G401.6 (cell line): ENCODE measurements around the gene CPT1A.

ENCODE experiments used
- FAIRE-seq: peaks from 2 replicates; lab custom pipeline; 2012; peaks lifted over from hg19 to GRCh38; lab: Jason Lieb, UNC

CPT1A gene

DNA sequence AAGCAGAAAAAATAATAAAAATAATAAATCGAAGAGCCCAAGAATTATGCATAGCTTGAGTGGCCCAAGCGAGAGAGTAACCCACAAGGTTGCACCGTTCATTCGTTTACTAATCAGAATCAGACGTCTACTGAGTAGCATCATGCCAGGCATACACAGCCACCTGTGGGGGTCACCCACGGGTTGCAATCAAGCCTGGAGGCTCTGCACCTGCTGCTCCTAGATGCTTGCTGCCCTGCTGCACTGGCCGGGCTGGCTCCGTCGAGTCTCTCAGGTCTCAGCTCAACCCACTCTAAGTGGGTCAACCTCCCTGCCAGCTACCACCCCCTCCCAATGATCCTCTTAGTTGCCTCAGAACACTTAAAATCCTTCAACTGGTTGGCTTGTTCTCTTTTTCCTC is 88.4 kb downstream of the CPT1A start:
- FAIRE-seq = no peak

DNA sequence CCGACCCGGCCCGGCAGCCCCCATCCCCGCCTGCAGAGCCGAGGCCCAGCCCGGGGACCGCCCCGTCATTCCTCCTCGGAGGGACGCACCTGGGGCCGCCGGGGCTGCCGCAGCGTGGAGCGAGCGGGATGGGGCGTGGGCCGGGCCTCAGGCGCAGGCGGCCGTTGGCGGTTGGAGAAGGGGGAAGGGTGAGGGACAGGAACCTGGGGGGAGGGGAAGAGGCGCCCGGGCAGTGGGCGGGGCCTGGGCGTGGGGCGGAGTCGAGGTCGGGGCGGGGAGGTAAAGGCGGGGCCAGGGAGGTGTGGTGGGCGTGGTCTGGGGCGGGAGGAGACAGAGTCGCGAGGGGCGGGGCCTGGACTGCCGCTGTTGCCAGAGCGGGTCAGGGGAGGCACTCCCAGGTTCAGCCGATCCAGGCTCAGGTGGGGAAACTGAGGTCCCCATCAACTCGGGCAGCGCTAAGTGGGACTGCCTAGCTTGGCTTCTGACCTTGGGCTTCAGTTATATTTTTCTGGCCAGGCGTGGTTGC is 90.3 kb downstream of the CPT1A start, which contains the start of gene TESMIN:
Gene TESMIN (minus strand): TSS at position 190 of the 526 bp plus-strand sequence. CDS start 860 bp downstream, outside the sequence.
- no peak for FAIRE-seq

DNA sequence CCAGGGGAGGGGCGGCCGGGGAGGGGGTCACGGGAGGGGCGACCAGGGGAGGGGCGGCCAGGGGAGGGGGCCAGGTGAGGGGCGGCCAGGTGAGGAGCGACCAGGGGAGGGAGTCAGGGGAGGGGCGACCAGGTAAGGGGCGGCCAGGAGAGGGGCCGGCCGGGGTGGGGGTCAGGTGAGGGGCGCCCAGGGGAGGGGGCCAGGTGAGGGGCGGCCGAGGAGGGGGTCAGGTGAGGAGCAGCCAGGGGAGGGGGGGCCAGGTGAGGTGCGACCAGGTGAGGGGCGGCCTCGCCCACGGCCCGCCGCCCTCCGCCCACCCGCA is 90.8 kb downstream of the CPT1A start:
- FAIRE-seq = no peak

DNA sequence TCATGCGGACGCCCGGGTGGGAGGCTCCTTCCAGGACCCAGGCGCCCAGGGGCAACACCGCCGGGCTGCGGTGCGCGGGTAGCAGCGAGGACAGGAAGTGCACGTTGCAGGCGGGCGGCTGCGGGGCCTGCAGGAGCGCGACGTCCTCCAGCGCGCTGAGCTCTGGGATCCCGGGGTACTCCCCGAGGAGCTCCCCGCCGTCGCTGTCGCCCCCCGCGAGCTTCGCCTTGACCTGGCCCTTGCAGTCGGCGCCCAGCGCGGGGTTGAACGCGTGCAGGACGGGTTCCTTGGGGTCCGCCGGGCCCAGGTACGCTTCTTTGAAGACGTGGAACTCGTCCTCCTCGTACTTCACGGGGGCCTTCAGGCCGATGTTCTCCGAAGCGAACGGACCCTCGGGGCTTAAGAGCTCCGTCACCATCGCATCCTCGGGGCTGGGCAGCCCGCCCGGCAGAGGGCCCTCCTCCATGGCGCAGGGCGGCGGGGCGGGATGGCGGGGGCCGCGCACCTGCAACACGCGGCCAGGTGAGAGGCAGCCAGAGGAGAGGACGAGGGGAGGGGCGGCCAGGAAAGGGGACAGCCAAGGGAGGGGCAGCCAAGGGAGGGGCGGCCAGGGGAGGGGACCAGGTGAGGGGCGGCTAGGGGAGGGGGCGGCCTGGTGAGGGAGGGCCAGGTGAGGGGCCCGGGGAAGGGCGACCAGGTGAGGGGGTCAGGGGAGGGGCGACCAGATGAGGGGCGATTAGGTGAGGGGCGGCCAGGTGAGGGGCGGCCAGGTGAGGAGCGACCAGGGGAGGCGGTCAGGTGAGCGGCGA is 91.3 kb downstream of the CPT1A start:
- FAIRE-seq = no peak

DNA sequence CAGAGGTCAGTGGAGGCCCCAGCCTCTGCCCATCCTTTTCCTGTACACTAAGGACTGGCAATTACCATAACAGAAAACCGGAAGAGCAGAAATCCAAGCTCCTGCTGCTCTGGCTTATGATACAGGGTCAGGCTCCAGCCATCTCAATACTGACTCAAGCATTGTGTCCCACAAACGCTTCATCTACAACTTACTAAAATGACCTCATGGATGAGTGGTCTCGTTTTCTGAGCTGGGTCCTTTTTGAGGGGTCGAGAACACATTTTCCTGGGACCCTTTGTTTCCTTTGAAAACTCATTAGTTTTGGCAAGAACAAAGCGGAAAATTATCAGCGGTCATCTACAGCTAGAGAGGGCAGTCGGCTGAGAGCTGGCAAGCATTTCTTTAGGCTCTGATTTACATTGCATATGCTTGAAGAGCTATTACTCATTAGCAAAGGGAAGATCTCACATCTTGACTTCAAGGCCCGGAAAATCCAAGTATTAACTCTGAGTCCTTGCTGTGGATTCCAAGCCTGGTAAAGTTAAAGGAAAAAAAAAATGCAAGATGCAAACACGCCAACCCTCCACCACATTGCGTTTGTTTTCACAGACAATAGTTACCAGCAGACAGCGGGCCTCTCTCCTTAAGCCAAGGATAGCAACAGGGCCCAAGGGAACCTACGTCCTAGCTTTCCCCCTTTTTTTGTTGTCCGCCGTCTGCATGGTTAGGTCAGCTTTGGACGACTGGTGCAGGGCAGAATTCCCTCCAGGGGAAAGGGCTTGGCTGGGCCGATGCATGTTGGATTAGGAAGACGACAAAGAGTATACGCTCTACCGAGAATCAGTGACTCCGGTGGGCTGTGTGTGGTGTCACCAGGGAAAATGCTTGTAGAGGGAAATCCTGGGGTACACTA is 92.2 kb downstream of the CPT1A start:
- FAIRE-seq = no peak

DNA sequence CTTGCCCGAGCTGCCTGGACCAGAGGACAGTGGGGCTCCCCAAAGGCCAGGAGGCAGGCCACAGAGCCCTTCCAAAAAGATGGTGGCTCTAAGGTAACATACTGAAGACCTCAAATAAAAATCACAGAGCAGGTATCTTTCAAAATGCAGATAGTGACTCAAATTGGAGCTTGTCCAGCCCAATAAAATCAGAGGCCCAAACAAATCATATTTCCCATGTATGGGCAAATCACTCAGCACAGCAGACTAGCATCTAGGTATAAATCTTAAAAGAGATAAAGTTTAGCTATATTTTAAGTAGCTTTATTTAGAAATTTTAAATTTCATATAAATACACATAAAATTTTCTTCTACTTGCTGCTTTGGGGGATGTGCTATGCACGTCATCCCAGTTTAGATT is 93.7 kb downstream of the CPT1A start:
- no peak for FAIRE-seq

DNA sequence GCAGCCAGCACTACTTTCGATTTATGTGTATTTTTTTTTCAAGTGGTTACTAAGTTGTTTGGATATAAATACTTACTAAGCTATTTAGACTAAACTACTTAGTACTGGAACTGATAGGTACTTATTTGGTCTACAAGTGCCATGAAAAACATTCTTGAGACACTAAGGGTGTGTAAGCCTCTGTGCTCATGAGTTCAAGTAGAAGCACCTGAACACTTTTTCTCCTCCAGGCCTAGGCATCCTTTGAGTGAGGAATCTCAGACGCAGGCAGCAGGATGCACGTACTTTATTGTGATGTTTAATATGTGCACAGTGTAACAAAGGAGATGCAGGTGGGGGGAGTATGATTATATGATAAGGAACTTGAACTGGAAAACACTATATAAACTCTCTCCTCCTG is 98.2 kb downstream of the CPT1A start:
- no peak for FAIRE-seq

DNA sequence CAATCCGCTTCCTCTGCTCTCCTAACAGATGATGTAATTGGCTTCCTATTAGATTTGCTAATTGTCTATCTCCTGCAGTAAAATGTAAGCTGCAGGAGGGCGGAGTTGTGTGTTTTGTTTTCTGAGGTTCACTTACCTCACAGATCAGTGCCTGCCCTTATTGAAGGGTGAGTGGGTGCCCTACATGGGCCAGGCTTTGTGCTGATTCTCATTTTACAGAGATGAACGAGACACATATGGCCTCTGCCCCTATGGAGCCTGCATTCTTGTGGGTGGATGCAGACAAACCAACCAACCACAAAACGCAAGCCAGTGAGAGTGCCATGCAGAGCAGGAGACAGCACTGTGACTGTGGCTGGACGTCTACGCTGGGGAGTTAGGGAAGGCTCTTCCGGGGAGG is 100.3 kb downstream of the CPT1A start:
- FAIRE-seq = no peak

DNA sequence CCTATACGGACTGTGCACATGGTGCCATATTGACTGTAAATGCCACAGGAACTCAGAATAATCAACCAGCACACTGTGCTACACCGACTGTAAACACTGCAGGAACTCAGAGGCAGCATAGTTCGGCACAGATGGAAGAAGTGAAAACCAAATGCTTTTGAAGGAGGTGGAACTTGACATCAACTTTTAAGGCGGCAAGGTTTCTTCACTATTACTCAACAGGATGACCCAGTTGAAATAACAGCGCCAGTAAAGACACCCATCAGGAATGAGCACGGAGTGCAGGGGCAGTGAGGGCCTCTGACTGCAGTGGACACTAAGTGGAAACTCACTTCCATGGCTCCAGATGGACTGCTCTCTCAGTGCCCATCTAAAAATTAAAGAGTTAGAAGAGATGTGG is 106.1 kb downstream of the CPT1A start:
- no peak for FAIRE-seq

DNA sequence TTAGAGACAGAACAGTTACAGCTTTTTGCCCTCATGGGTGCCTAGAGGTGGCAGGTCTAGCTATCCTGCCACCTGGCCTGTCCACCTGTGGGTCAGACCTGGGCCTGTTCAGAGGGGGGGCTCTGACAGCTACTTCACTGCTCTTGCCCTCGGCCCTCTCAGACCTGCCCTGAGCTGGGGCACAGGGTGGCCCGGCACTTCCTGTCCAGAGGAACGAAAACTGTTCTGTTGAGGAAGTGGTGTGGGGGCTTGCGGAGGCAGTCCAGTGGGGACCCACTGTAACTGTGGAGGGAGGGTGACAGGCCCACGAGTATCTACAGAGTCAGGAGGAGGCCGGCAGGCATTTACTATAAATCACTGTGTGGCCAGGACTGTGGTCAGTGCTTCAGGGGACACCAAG is 106.6 kb downstream of the CPT1A start:
- FAIRE-seq = no peak

DNA sequence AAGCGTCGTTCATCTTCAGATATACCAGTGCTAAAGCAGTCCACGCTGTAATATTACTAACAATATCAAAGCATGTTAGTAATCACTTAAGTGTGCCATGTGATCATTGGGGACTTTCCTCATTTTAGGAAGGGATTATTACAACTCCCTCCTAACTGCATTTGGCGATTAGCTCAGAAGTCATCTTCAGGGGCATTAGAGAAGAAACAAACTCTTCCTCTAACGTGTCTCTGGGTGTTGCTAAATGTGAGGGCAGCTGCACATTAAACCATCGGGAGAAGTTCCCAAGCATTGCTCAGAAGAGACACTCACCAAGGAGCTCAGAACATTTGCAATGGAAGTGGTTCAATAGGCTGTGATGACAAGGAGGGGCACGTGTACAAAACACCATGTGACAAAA is 107.6 kb downstream of the CPT1A start:
- FAIRE-seq = no peak

DNA sequence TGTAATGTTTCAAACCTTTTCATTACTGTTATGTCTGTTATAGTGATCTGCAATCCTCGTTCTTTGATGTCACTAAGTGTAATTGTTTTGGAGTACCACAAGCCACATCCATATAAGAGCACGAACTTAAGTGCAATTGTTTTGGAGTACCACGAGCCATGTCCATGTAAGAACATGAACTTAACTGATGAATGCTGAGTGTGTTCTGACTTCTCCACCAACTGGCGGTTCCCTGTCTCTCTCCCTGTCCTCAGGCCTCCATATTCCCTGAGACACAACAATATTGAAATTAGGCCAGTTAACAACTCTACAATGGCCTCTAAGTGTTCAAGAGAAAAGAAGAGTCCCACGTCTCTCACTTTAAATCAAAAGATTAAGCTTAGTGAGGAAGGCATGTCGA is 113.9 kb downstream of the CPT1A start:
- no peak for FAIRE-seq

DNA sequence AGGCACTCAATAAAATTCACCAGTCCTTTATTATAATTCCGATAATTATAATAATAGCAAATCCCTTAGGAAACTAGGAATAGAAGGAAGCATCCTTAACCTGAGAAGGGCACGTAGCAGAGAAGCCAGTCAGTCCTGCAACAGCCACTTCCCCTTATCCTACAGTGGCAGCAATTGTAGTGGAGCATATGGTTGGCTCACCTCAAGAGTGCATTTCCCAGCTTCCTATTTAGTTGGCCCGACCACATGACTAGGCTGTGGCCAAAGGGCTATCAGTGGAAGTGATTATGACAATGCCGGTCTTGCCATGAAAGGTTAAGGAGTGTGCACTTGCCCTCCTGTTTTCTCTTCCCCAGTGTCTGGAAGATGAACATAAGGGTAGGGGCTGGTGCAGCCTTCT is 117.4 kb downstream of the CPT1A start:
- no peak for FAIRE-seq

DNA sequence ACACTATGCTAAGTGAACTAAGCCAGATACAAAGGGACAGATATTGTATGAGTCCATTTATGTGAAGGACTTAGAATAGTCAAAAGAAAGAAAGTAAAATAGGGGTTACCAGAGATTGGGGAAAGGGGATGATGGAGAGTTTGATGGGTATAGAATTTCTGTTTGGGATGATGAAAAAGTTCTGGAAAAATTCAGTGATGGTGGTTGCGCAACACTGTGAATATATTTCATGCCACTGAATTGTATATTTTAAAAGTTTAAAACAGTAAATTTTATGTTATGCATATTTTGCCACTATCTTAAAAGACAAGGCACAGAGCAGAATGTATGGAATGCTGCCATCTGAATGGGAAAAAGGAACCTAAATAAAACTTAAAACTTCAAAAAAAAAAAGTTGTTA is 119.6 kb downstream of the CPT1A start:
- FAIRE-seq = no peak

DNA sequence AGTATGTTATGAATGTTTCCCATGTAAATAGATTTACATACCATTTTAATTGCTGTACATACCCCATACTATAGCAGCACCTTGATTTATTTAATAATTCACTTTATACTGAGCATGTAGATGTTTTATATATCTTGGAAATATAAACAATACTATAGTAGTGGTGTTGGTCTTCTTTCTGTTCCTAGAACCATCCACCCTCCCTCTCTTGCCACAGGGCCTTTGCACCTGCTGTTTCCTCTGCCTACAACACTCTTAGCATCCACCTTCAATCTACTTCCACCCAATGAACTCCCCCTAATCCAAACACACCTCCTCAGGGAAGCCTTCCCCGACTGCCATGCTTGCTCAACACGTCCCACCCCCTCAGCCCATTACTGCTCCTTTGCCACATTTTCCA is 120.6 kb downstream of the CPT1A start:
- no peak for FAIRE-seq

DNA sequence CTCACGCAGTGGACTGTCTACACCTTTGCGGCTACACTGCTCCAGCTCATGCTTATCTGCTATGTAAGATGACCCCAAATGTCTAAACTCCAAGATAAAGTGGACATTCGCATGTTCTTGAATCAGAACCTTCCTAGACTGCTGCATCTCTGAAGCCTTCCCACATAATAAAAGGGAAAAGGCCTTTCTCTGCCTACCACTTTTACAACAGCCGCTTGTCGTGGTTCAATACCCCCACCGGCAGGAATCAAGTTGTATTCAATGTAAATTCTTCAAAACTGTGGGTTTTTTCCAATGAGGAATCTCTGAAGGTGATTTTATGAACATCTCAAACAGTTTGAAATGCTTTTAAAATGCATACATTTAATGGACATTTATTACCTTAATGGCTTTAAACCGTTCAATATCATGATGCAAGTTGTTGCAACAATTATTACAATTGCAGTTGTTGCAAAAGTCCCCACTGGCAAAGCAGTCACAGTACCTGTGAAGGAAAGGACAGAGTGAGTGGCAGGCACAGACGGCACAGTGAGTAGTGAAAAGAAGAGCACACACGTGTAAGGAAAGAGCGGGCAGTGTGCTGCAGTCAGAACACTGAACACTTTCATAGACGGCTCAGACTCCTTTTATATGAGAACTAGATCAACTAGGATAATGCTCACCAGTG is 126.1 kb downstream of the CPT1A start:
- FAIRE-seq = no peak

DNA sequence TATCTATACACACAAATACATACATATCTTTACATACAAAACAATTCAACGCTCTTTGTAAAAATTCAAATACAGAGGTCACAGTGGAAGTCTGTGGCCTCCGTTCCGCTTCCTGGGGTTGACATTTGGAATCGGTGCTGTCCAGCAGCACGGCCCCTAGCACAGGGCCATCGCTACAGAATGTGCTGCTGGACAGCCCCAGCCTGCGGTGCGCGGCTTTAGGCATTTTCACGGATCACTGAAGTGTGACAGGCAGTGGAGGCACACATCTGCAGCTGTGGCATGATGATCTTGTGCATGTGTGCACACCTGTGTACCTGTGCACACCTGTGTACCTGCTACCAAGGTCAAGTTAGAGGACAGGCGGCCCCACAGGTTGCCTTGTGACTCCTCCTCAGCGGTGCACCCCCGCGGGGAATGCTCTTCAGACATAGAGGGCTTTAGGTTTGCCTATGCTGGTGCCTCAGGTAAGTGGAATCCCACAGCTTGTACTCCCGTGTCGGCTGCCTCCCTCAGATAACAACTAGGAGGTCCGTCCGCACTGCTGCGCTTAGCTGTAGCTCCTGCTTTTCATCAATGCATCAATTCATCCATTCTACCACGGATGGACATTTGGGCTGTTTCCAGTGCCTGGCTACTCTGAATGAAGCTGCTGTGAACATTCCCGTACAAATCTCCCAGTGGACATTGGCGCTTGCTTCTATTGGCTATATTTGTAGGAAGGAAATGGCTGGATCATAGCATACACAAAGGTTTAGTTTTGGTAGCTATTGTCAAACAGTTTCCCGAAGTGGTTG is 127.5 kb downstream of the CPT1A start:
- no peak for FAIRE-seq

DNA sequence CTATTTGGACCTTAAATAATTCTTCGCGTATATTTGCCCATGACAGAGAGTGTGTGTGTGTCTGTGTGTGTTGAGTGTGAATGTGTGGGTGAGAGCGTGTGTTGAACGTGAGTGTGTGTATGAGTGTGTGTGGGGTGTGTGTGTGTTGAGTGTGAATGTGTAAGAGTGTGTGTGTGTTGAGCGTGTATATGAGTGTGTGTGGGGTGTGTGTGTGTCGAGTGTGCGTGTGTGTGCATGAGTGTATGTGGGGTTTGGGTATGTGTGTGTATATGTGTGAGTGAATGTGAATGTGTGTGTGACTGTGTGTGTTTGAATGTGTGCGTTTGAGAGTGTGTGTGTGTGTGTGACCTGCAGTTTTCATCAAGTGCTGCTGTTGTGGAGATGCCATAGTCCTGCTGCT is 130.6 kb downstream of the CPT1A start:
- no peak for FAIRE-seq

DNA sequence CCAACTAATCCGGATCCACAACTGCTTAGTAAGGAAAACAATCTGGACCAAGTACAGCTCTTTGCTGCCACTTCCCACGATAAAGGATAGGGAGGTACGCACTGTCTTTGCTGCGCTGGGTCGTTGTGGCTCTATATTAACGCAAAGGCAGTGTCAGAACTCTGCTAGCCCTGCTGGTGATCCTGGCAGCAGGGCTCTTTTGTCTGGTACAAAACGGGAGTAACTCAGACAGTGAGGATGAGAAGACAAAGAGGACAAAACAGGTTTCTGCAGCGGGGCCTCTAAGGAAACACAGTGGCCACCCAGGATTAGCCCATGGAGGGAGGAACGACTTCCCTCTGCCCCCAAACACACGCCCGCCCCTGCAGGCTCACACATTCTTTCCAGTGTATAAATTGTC is 131.3 kb downstream of the CPT1A start:
- FAIRE-seq = no peak

DNA sequence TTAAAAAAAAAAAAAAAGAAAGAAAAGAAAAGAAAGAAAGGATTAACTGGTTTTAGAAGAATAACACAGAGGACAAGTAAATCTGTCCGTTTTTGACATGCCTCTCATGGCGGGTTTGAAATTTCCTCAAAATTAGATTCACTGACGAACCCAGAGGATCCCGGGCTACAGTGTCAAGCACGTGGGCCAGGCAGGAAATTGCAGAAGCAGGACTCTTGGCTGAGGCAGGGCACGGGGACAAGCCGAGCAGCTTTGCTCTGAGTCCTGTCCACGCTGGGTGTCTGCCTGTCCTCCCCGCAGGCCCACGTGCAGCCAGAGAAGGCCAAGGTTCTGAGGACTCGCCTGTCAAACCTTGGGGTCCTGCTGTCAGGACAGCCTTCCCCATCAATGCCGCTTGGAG is 132.7 kb downstream of the CPT1A start:
- FAIRE-seq = no peak

DNA sequence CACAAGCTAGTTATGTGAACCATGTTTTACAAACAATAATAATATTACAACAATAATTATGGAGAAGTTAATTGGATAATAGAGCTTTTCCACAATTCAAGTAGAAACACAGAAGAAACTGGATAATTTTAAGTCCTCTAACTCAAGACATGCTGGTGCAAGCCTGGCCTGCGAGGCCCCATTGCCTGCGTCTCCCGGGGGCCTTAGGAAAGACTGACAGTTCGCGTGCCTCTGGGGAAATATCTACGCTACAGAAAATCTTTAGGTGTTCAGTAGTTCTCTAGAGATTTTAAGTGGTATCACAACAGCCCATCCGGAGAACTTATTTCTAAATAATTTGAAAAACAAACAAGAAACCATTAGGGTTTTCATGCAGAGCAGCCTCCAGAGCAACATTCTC is 134.2 kb downstream of the CPT1A start:
- no peak for FAIRE-seq

DNA sequence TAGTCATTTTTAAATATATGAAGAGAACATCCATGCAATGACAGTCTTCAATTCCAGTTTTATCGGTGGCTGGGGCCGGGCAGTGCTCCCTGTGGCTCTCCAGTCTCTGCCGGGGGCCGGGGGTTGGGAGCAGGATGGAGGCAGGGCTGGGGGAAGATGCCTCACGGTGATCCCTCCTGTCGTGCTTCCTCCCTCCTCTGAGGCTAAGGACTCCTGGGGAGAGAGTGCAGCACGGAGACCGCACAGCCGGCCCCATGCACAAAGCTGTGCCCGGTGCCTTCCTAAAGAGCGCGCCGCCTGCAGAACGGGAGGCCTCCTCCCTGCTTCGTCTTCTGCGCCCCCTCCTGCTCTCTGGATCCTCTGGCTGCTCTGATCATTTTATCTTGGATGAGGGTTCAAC is 136.8 kb downstream of the CPT1A start:
- FAIRE-seq = no peak
